Urinary bladder (tissue), 4 donors: ENCODE measurements around the gene PDE3B. TPM values are rescaled to one million over a fixed set of nuclear protein-coding genes. Genes with fewer than 3 reads are reported as not detected.
"Not testable (repeated sequence)": the region's sequence is repeated elsewhere in the genome, so short reads cannot be mapped to it uniquely, and the experiment has no call there.

Source experiments
- DNase-seq: peaks from one replicate; pipeline ENCODE4 v3.0.0-alpha.2; 2015; ENCODE audit errors: extremely low spot score
- H3K27ac ChIP-seq: one replicate; pipeline ENCODE4 v1.5.1; 2013; ENCODE audit warnings: low read depth, mild to moderate bottlenecking, moderate library complexity
- H3K36me3 ChIP-seq: one replicate; pipeline ENCODE4 v1.6.1; 2013; ENCODE audit warnings: mild to moderate bottlenecking, moderate library complexity; ENCODE audit not compliant: insufficient read depth
- H3K4me1 ChIP-seq: one replicate; pipeline ENCODE4 v1.6.1; 2013; ENCODE audit warnings: mild to moderate bottlenecking, moderate library complexity; ENCODE audit not compliant: insufficient read depth
- H3K4me3 ChIP-seq: one replicate; pipeline ENCODE4 v1.5.1; 2013; ENCODE audit warnings: low read depth, low read length
- WGBS: extraction: QIAGEN DNeasy Blood & Tissue Kit; methylation state at CpG from one replicate; pipeline ENCODE4 v1.1.7; 2013; 5-methylcytosine and 5-hydroxymethylcytosine counted together
- polyA plus RNA-seq: library from polyadenylated mRNA; stranded (reverse); fragments of 200-250 nt; gene quantifications from one replicate; pipeline ENCODE4 v1.2.3, GENCODE V29; 2013
- total RNA-seq: library from RNA; depleted of rRNA; stranded (reverse); fragments of >200 nt; gene quantifications from one replicate; pipeline ENCODE4 v1.2.3, GENCODE V29; 2014
- donor health status: healthy with polysubstance abuse.
- donor health status: healthy.

Gene PDE3B
- total and polyA plus RNA-seq, 2 donors, result 17.7 to 40.6 TPM

DNA sequence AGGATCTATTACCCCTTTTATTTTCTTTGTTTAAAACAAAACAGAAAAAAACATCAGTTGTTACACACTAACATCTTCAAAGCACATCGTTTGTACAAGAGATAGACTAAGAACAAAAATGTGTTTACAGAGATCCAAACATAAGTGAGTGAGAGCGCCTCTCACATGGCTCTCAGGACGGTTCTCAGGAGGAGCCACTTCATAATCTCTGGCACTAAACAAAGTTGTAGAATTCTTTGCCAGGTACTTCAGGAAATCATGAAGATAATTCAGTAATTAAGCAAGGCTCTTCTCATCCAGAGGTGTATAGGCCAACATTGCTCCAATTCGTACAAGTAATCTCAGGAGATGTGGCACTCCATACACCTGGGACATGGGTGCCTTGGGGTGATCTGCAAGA is 29.8 kb downstream of the PDE3B start:
- Histone ChIP-seq H3K4me3 (no peak overlapping the region), H3K27ac (no peak overlapping the region), H3K4me1 (no peaks in the 10 kb centered on the region), H3K36me3 (no peaks in the 10 kb centered on the region)
- 84% methylated on average over 4 of the region's 4 CpGs for WGBS
- no peak for DNase-seq

DNA sequence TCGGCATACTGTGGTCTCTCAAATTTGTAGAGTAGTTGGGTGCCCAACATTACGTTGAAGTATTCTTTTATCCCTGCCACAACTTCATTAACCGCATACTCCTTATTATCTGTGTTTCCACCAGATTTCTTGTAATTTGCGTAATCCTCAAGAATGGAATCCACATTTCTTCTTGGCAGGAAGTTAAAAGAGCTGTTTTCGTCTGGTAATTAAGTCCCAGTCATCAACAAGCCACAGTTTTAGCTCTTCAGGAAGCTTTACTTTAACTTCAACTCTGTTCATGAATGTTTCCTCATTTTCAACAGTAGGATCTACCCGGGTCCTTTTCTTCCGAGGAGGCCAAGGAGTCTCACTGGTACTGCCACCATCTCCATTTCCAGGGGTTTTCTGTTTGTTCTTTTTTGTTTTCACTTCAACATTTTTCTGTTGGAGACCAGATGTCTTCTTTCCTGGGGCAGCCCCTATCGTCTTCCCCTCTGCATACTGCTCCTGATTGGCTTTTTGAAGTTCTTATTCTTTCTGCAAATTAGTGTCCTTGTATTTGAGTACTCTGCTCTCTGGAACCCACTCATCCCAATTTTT is 30.3 kb downstream of the PDE3B start:
- no peaks in the 10 kb centered on the region for H3K4me1 ChIP-seq
- H3K36me3 ChIP-seq, result no peaks in the 10 kb centered on the region
- H3K27ac ChIP-seq, result no peak overlapping the region
- WGBS, result 87% methylated on average over 8 of the region's 8 CpGs
- no peak overlapping the region for H3K4me3 ChIP-seq
- no peak for DNase-seq

DNA sequence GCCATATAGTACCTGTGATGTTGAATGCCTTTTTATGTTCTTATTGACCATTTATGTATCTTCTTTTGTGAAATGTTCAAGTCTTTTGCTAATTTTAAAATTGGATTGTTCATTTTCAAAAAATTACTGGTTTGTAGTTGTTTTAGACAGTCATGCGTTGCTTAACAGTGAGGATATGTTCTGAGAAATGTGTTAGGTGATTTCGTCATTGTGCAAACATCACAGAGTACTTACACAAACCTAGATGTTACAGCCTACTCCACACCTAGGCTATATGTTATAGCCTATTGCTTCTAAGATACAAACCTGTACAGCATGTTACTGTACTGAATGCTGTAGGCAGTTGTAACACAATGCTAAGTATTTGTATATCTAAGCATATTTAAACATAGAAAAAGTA is 32.5 kb downstream of the PDE3B start:
- H3K27ac ChIP-seq, result no peak overlapping the region
- no peaks in the 10 kb centered on the region for H3K4me1 ChIP-seq
- no peaks in the 10 kb centered on the region for H3K36me3 ChIP-seq
- no peak overlapping the region for H3K4me3 ChIP-seq
- 90% methylated on average over 2 of the region's 2 CpGs for WGBS
- no peak for DNase-seq

- 95% methylated on average over 2 of the region's 2 CpGs for WGBS
- DNase-seq, result no peak
- H3K4me3 ChIP-seq, result no peak overlapping the region
- H3K4me1 ChIP-seq, result no peaks in the 10 kb centered on the region
- H3K36me3 ChIP-seq, result no peaks in the 10 kb centered on the region
- no peak overlapping the region for H3K27ac ChIP-seq
Observed at GRCh38 chr11:14677146-14677545, 33.5 kb downstream of the PDE3B start.

GRCh38 chr11:14678350-14678749 is 34.7 kb downstream of the PDE3B start:
- no peak for DNase-seq
- Histone ChIP-seq H3K4me3 (no peak overlapping the region), H3K4me1 (no peaks in the 10 kb centered on the region), H3K36me3 (no peaks in the 10 kb centered on the region), H3K27ac (no peak overlapping the region)
- 73% methylated on average over 2 of the region's 2 CpGs for WGBS

DNA sequence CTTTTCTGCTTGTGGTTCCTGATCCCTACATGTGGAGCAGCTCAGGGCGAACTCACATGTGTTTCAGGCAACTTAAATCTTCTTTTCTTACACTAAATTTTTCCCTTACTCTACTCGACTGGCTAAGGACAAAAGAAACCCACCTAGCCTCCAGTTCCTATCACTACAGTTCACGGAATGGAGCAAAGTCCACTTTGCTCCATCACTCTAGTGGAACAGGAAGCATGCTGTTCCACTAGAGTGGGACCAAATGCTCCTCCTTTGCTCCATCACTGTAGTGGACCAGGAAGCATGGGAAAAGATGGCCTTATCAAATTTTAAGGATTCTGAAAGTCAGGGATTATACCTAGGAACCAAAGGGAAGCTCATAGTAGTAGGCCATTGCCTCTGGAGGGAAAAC is 36.1 kb downstream of the PDE3B start:
- H3K36me3 ChIP-seq, result no peaks in the 10 kb centered on the region
- no peaks in the 10 kb centered on the region for H3K4me1 ChIP-seq
- 97% methylated on average over 3 of the region's 3 CpGs for WGBS
- no peak overlapping the region for H3K4me3 ChIP-seq
- no peak for DNase-seq
- no peak overlapping the region for H3K27ac ChIP-seq

DNA sequence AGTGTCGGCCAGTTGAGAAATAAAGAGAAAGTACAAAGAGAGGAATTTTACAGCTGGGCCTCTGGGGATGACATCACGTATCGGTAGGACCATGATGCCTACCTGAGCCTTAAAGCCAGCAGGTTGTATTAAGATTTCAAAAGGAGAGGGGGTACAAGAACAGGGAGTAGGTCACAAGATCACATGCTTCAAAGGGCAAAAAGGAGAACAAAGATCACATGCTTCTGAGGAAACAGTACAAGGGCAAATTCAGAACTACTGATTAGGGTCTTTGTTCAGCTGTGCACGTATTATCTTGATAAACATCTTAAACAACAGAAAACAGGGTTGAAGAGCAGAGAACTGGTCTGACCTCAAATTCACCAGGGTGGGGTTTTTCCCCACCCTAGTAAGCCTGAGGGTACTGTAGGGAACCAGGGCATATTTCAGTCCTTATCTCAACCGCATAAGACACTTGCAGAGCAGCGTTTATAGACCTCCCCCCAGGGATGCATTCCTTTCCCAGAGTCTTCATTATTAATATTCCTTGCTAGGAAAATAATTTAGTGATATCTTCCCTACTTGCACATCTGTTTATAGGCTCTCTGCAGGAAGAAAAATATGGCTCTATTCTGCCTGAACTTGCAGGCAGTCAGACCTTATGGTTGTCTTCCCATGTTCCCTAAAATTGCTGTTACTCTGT is 40.8 kb downstream of the PDE3B start:
- not testable (repeated sequence) for H3K4me1 ChIP-seq, H3K4me3 ChIP-seq, DNase-seq, H3K36me3 ChIP-seq, H3K27ac ChIP-seq
- 84% methylated on average over 6 of the region's 6 CpGs for WGBS

GRCh38 chr11:14687456-14687855 is 43.9 kb downstream of the PDE3B start:
- H3K4me1 ChIP-seq, result no peaks in the 10 kb centered on the region
- H3K27ac ChIP-seq, result no peak overlapping the region
- no peaks in the 10 kb centered on the region for H3K36me3 ChIP-seq
- no peak overlapping the region for H3K4me3 ChIP-seq
- DNase-seq, result no peak

- no peaks in the 10 kb centered on the region for H3K36me3 ChIP-seq
- no peak for DNase-seq
- H3K4me3 ChIP-seq, result no peak overlapping the region
- 89% methylated on average over 2 of the region's 2 CpGs for WGBS
- H3K4me1 ChIP-seq, result no peaks in the 10 kb centered on the region
- no peak overlapping the region for H3K27ac ChIP-seq
Observed at GRCh38 chr11:14687943-14688627, 44.5 kb downstream of the PDE3B start.

- not testable (repeated sequence) for DNase-seq, H3K4me3 ChIP-seq, H3K36me3 ChIP-seq, H3K27ac ChIP-seq, H3K4me1 ChIP-seq
- WGBS, result 94% methylated on average over 2 of the region's 2 CpGs
Observed at GRCh38 chr11:14695656-14696055, 52.1 kb downstream of the PDE3B start.

GRCh38 chr11:14698771-14699170 is 55.2 kb downstream of the PDE3B start:
- DNase-seq, result no peak
- Histone ChIP-seq H3K27ac (no peak overlapping the region), H3K4me3 (no peak overlapping the region), H3K36me3 (no peaks in the 10 kb centered on the region), H3K4me1 (no peaks in the 10 kb centered on the region)
- 72% methylated on average over 1 of the region's 1 CpG for WGBS

- H3K4me3 ChIP-seq, result no peak overlapping the region
- H3K36me3 ChIP-seq, result no peaks in the 10 kb centered on the region
- 67% methylated on average over 1 of the region's 1 CpG for WGBS
- H3K4me1 ChIP-seq, result no peaks in the 10 kb centered on the region
- no peak for DNase-seq
- no peak overlapping the region for H3K27ac ChIP-seq
Observed at GRCh38 chr11:14700593-14700992, 57.0 kb downstream of the PDE3B start.

- 99% methylated on average over 1 of the region's 1 CpG for WGBS
- Histone ChIP-seq H3K27ac (no peak overlapping the region), H3K4me1 (no peaks in the 10 kb centered on the region)
Observed at GRCh38 chr11:14702760-14703159, 59.2 kb downstream of the PDE3B start.

DNA sequence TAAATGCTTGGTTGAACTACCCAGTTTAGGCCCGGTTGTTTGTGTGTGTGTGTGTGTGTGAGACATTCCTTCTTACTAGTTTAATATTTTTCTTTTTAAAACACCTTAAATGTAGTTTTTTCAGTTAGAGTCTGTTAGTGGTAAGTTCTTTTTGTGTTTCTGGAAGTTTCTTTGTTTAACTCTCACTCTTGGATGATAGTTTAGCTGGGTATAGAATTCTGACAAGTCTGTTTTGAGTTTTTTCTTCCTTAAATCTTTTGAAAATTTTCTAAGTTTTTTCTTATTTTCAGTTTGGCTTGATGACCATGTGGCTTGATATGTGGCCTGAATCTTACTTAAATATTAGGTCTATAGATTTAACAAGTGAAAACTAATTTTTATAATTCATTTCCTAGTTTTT is 60.1 kb downstream of the PDE3B start:
- WGBS, result 98% methylated on average over 1 of the region's 1 CpG
- H3K4me1 ChIP-seq, result no peaks in the 10 kb centered on the region
- H3K4me3 ChIP-seq, result no peak overlapping the region
- DNase-seq, result no peak
- H3K27ac ChIP-seq, result no peak overlapping the region
- no peaks in the 10 kb centered on the region for H3K36me3 ChIP-seq

More at GRCh38 chr11:14702760-14703159, 59.2 kb downstream of the PDE3B start:
- Histone ChIP-seq H3K36me3 (no peaks in the 10 kb centered on the region), H3K4me3 (no peak overlapping the region)
- no peak for DNase-seq
